NCI-H2227 (cell line): ENCODE results near the gene WEE2.
"Not testable (repeated sequence)": the region's sequence is repeated elsewhere in the genome, so short reads cannot be mapped to it uniquely, and the experiment has no call there.

ENCODE experiments used
- DNase-seq: peaks from one replicate; lab custom pipeline; 2025; ENCODE audit not compliant: unreplicated experiment; lab: John Stamatoyannopoulos, UW

WEE2 gene

GRCh38 chr7:141770083-141770583 lies 62.0 kb downstream of the WEE2 start:
- DNase-seq = not testable (repeated sequence)

- no peak for DNase-seq
Observed at GRCh38 chr7:141776374-141776773, 68.2 kb downstream of the WEE2 start, which contains the start of gene TAS2R4. TAS2R4 (plus strand) TSS chr7:141776674; CDS start chr7:141778489, 1,815 bp downstream.
